ENCODE measurements around the gene CLHC1. TPM values are rescaled to one million over a fixed set of nuclear protein-coding genes. Genes with fewer than 3 reads are reported as not detected.

CLHC1 gene
- total RNA-seq, 4 donors from 2014 or later = 3.0 to 16.8 (median 3.8) TPM

- Histone ChIP-seq H3K27me3 (no peaks in the 10 kb centered on the region), H3K4me3 (no peak overlapping the region), H3K4me1 (peaks cover 0 to 42% (median 0%) of the 10 kb centered on the region in 3 donors), H3K9me3 (no peaks in the 10 kb centered on the region), H3K27ac (peak overlapping the region in 1 of 4 donors; percentile 65), H3K36me3 (no peaks in the 10 kb centered on the region)
- WGBS, 2 donors (ENCODE audit: low coverage in 1 of 2) = 54 to 100% methylated on average over 2 of the region's 2 CpGs
- TF ChIP-seq CTCF (IDR thresholded peaks at IDR 0.05) (no peak), POLR2A (IDR thresholded peaks at IDR 0.05) (no peak), EP300 (IDR thresholded peaks at IDR 0.05) (no peak), POLR2AphosphoS5 (IDR thresholded peaks at IDR 0.05) (no peak)
- ATAC-seq = no peak
Observed at GRCh38 chr2:55142518-55142917, 89.6 kb downstream of the CLHC1 start.

GRCh38 chr2:55141572-55142413, 90.3 kb downstream of the CLHC1 start:
- no peaks in the 10 kb centered on the region for H3K27me3 ChIP-seq
- 49 to 64% methylated on average over 4 to 9 of the region's 9 CpGs for WGBS, 2 donors (ENCODE audit: low coverage in 1 of 2)
- no peak overlapping the region for H3K4me3 ChIP-seq
- H3K9me3 ChIP-seq = no peaks in the 10 kb centered on the region
- TF ChIP-seq POLR2AphosphoS5 (IDR thresholded peaks at IDR 0.05) (no peak), EP300 (IDR thresholded peaks at IDR 0.05) (no peak), POLR2A (IDR thresholded peaks at IDR 0.05) (no peak), CTCF (IDR thresholded peaks at IDR 0.05) (no peak)
- no peak for ATAC-seq
- H3K4me1 ChIP-seq = peaks cover 0 to 49% (median 0%) of the 10 kb centered on the region in 3 donors
- no peaks in the 10 kb centered on the region for H3K36me3 ChIP-seq
- peak overlapping the region in 3 of 4 donors; percentile 9 to 65 (median 38) for H3K27ac ChIP-seq

GRCh38 chr2:55140316-55141219, 91.5 kb downstream of the CLHC1 start:
- Histone ChIP-seq H3K27ac (peak overlapping the region in 2 of 4 donors; percentile 38 to 65), H3K9me3 (no peaks in the 10 kb centered on the region), H3K4me1 (peaks cover 0 to 59% (median 0%) of the 10 kb centered on the region in 3 donors), H3K4me3 (no peak overlapping the region), H3K36me3 (no peaks in the 10 kb centered on the region), H3K27me3 (no peaks in the 10 kb centered on the region)
- 45 to 74% methylated on average over 8 of the region's 8 CpGs for WGBS, 2 donors (ENCODE audit: low coverage in 1 of 2)
- ATAC-seq = no peak
- TF ChIP-seq POLR2A (IDR thresholded peaks at IDR 0.05) (no peak), POLR2AphosphoS5 (IDR thresholded peaks at IDR 0.05) (no peak), CTCF (IDR thresholded peaks at IDR 0.05) (no peak), EP300 (IDR thresholded peaks at IDR 0.05) (no peak)

- Histone ChIP-seq H3K9me3 (no peaks in the 10 kb centered on the region), H3K4me1 (peaks cover under 1 to 66% (median 4%) of the 10 kb centered on the region in 3 donors), H3K27ac (peak overlapping the region in 2 of 4 donors; percentile 58 to 65), H3K36me3 (no peaks in the 10 kb centered on the region), H3K4me3 (no peak overlapping the region), H3K27me3 (no peaks in the 10 kb centered on the region)
- 75 to 81% methylated on average over 2 to 3 of the region's 3 CpGs for WGBS, 2 donors (ENCODE audit: low coverage in 1 of 2)
- ATAC-seq = no peak
- no peak for TF ChIP-seq POLR2AphosphoS5 (IDR thresholded peaks at IDR 0.05)
- TF ChIP-seq EP300 (IDR thresholded peaks at IDR 0.05) = no peak
- TF ChIP-seq CTCF (IDR thresholded peaks at IDR 0.05) = no peak
- no peak for TF ChIP-seq POLR2A (IDR thresholded peaks at IDR 0.05)
Observed at GRCh38 chr2:55139305-55139704, 92.8 kb downstream of the CLHC1 start.
